Liver (tissue), 3 donors: ENCODE measurements around the gene HLA-A.

ENCODE experiments used
- ATF3 ChIP-seq: IDR thresholded peaks from 2 replicates; pipeline ENCODE4 v1.6.1; 2016; ENCODE audit warnings: antibody characterized with exemption
- CTCF ChIP-seq: fragments of 150-350 bp; IDR thresholded peaks from 2 replicates; pipeline ENCODE4 v1.5.1; 2017; ENCODE audit warnings: improper control_type of control experiment, low read depth, low read length; ENCODE audit not compliant: missing input control
- GABPA ChIP-seq, 2 donors: IDR thresholded peaks in 1 of 2; conservative IDR thresholded peaks in 1 of 2; 2 replicates each; pipeline ENCODE4 v1.6.1; 2016; ENCODE audit warnings: antibody characterized with exemption in 2 of 2, mild to moderate bottlenecking in 1 of 2, moderate library complexity in 1 of 2
- JUND ChIP-seq, 2 donors: IDR thresholded peaks; 2 replicates each; pipeline ENCODE4 v1.6.1; 2016; ENCODE audit warnings: antibody characterized with exemption in 2 of 2
- RAD21 ChIP-seq, 2 donors: IDR thresholded peaks; 2 replicates each; pipeline ENCODE4 v1.6.1; 2016; ENCODE audit warnings: antibody characterized with exemption in 2 of 2, mild to moderate bottlenecking in 2 of 2
- REST ChIP-seq: IDR thresholded peaks from 2 replicates; pipeline ENCODE4 v1.6.1; 2016; ENCODE audit warnings: antibody characterized with exemption, mild to moderate bottlenecking
- RXRA ChIP-seq, 2 donors: IDR thresholded peaks; 2 replicates each; pipeline ENCODE4 v1.6.1; 2017 to 2018; ENCODE audit warnings: antibody characterized with exemption in 2 of 2, mild to moderate bottlenecking in 1 of 2
- TAF1 ChIP-seq: conservative IDR thresholded peaks from 2 replicates; pipeline ENCODE4 v1.6.1; 2016; ENCODE audit warnings: antibody characterized with exemption, mild to moderate bottlenecking
- YY1 ChIP-seq: IDR thresholded peaks from 2 replicates; pipeline ENCODE4 v1.6.1; 2016; ENCODE audit warnings: antibody characterized with exemption, mild to moderate bottlenecking
- TF ChIP-seq, protein P1 (sequence below): IDR thresholded peaks from 2 replicates; pipeline ENCODE4 v1.6.1; 2016; ENCODE audit warnings: antibody characterized with exemption
- donor health status: healthy.
- donor health status: healthy.

DNA sequence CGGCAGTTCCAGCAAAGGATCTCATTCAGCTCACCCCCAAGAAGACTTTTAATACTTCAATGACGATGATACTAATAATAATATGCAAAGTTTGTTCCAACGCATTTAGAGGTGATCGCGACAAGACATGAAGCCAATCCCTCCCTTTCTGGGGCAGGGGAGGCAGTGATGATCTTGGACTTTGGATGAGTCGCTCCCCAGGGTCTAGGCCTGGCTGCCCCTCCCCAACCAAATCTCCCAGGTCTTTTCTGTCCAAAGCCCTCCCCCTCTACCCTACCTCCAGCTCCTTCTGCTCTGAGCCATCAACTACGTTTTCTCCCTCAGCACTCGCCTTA lies 33.9 kb downstream of the HLA-A start:
- no peak for TF ChIP-seq YY1
- no peak for TF ChIP-seq CTCF
- TF ChIP-seq GABPA (IDR thresholded peaks at IDR 0.05 in 1 of 2, conservative IDR thresholded peaks at IDR 0.05 in 1 of 2) = no peak
- TF ChIP-seq TAF1 = no peak
- TF ChIP-seq, protein P1, sequence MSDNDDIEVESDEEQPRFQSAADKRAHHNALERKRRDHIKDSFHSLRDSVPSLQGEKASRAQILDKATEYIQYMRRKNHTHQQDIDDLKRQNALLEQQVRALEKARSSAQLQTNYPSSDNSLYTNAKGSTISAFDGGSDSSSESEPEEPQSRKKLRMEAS = no peak
- no peak for TF ChIP-seq RXRA (IDR thresholded peaks at IDR 0.05)
- TF ChIP-seq ATF3 = no peak
- no peak for TF ChIP-seq JUND (IDR thresholded peaks at IDR 0.05)
- TF ChIP-seq RAD21 (IDR thresholded peaks at IDR 0.05) = no peak
- TF ChIP-seq REST = no peak
